Ishikawa (cell line): ENCODE measurements around the gene SDCCAG8.

ENCODE experiments used
- CEBPB ChIP-seq: IDR thresholded peaks from 2 replicates; pipeline ENCODE4 v1.6.1; 2012
- CREB1 ChIP-seq: IDR thresholded peaks from 2 replicates; pipeline ENCODE4 v1.6.1; 2012; ENCODE audit warnings: low read depth
- EGR1 ChIP-seq: IDR thresholded peaks from 2 replicates; pipeline ENCODE4 v1.6.1; 2012
- EP300 ChIP-seq: IDR thresholded peaks from 2 replicates; pipeline ENCODE4 v1.6.1; 2012; ENCODE audit warnings: borderline replicate concordance
- FOXM1 ChIP-seq: IDR thresholded peaks from 2 replicates; pipeline ENCODE4 v1.6.1; 2012; ENCODE audit warnings: low read depth, borderline replicate concordance
- MAX ChIP-seq: IDR thresholded peaks from 2 replicates; pipeline ENCODE4 v1.6.1; 2012
- NFIC ChIP-seq: IDR thresholded peaks from 2 replicates; pipeline ENCODE4 v1.6.1; 2012
- RAD21 ChIP-seq: IDR thresholded peaks from 2 replicates; pipeline ENCODE4 v1.6.1; 2012; ENCODE audit warnings: low read depth
- REST ChIP-seq: IDR thresholded peaks from 2 replicates; pipeline ENCODE4 v1.6.1; 2012; ENCODE audit warnings: low read depth, mild to moderate bottlenecking
- TAF1 ChIP-seq: IDR thresholded peaks from 2 replicates; pipeline ENCODE4 v1.6.1; 2012; ENCODE audit warnings: low read depth, mild to moderate bottlenecking
- TCF12 ChIP-seq: IDR thresholded peaks from 2 replicates; pipeline ENCODE4 v1.6.1; 2012; ENCODE audit warnings: low read depth
- TEAD4 ChIP-seq: IDR thresholded peaks from 2 replicates; pipeline ENCODE4 v1.6.1; 2012
- USF1 ChIP-seq: IDR thresholded peaks from 2 replicates; pipeline ENCODE4 v1.6.1; 2012
- YY1 ChIP-seq: IDR thresholded peaks from 2 replicates; pipeline ENCODE4 v1.6.1; 2012; ENCODE audit warnings: low read depth
- ZBTB7A ChIP-seq: IDR thresholded peaks from 2 replicates; pipeline ENCODE4 v1.6.1; 2012; ENCODE audit warnings: low read depth

Gene SDCCAG8

GRCh38 chr1:243523766-243524165 lies 267.9 kb downstream of the SDCCAG8 start:
- TF ChIP-seq CREB1: no peak
- TF ChIP-seq TEAD4: no peak
- TF ChIP-seq EP300: no peak
- TF ChIP-seq CEBPB: no peak
- TF ChIP-seq NFIC: no peak
- no peak for TF ChIP-seq ZBTB7A
- no peak for TF ChIP-seq TAF1
- no peak for TF ChIP-seq MAX
- no peak for TF ChIP-seq REST
- no peak for TF ChIP-seq TCF12
- no peak for TF ChIP-seq USF1
- no peak for TF ChIP-seq FOXM1
- TF ChIP-seq YY1: no peak

GRCh38 chr1:243525085-243525487 lies 269.2 kb downstream of the SDCCAG8 start:
- TF ChIP-seq NFIC (no peak), TCF12 (no peak), TEAD4 (no peak), CREB1 (no peak), EGR1 (no peak), ZBTB7A (no peak), EP300 (no peak), TAF1 (no peak), RAD21 (no peak), FOXM1 (no peak), YY1 (no peak), CEBPB (no peak), USF1 (no peak), MAX (no peak), REST (no peak)

- no peak for TF ChIP-seq CREB1
- no peak for TF ChIP-seq TAF1
- no peak for TF ChIP-seq REST
- TF ChIP-seq USF1: no peak
- no peak for TF ChIP-seq TEAD4
- TF ChIP-seq CEBPB: no peak
- TF ChIP-seq MAX: no peak
- TF ChIP-seq YY1: no peak
- no peak for TF ChIP-seq RAD21
- no peak for TF ChIP-seq ZBTB7A
- no peak for TF ChIP-seq EP300
- TF ChIP-seq NFIC: no peak
- TF ChIP-seq TCF12: no peak
Measured at GRCh38 chr1:243526180-243526579, 270.3 kb downstream of the SDCCAG8 start.

GRCh38 chr1:243528459-243529121 lies 272.7 kb downstream of the SDCCAG8 start:
- no peak for TF ChIP-seq MAX
- TF ChIP-seq TEAD4: no peak
- TF ChIP-seq TCF12: no peak
- TF ChIP-seq REST: no peak
- no peak for TF ChIP-seq TAF1
- no peak for TF ChIP-seq EGR1
- TF ChIP-seq CEBPB: no peak
- no peak for TF ChIP-seq NFIC
- TF ChIP-seq ZBTB7A: no peak
- TF ChIP-seq CREB1: no peak
- TF ChIP-seq RAD21: no peak
